OCI-LY1 (cell line): Measurements from ENCODE around the gene RERE.

Experiments
- CTCF ChIP-seq: fragments of 200-600 bp; sonication (generic), shearing (Covaris generic); IDR thresholded peaks from 2 replicates; pipeline ENCODE4 v1.5.1; 2017; ENCODE audit warnings: mild to moderate bottlenecking, antibody characterized with exemption, low read length, moderate library complexity, mixed read lengths
- EZH2 ChIP-seq: fragments of 200-600 bp; sonication (generic), shearing (Covaris generic); IDR thresholded peaks from 2 replicates; pipeline ENCODE4 v1.8.0; 2017; ENCODE audit warnings: borderline replicate concordance, mixed run types, mild to moderate bottlenecking, antibody characterized with exemption, low read length, moderate library complexity, mixed read lengths

DNA sequence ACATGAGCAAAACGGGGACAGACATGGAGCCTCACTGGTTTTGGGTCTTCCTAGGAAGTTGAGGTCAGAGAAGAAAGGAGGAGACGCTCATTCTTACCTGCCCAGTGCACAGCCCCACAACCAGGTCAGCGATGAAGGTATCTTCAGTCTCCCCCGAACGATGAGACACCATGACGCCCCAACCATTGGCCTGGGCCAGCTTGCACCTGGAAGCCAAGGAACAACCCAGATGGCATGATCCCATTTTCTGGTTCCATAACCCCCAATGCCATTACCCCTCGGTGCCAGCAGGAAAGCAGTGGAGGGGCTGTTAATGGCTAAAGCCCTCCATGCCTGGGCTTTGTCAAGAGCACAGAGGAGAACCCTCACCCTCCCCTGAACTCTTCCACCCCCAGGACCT is 45.7 kb upstream of the RERE start:
- no peak for TF ChIP-seq CTCF
- no peak for TF ChIP-seq EZH2
